HTR-8/SVneo (cell line): ENCODE measurements around the gene MRPL52.
"Not testable (repeated sequence)": the region's sequence is repeated elsewhere in the genome, so short reads cannot be mapped to it uniquely, and the experiment has no call there.

Experiments
- DNase-seq: peaks from one replicate; pipeline ENCODE4 v3.0.0; 2011; ENCODE audit warnings: low spot score, mixed read lengths; ENCODE audit not compliant: insufficient read length
- FAIRE-seq: peaks from 2 replicates; lab custom pipeline; 2011; peaks lifted over from hg19 to GRCh38; lab: Jason Lieb, UNC

MRPL52 gene

GRCh38 chr14:22850944-22851764, 21.5 kb downstream of the MRPL52 start:
- DNase-seq (no peak), FAIRE-seq (no peak)

GRCh38 chr14:22852178-22852577, 22.5 kb downstream of the MRPL52 start:
- not testable (repeated sequence) for DNase-seq, FAIRE-seq

- FAIRE-seq (no peak), DNase-seq (no peak)
Observed at GRCh38 chr14:22852599-22852939, 22.9 kb downstream of the MRPL52 start.

GRCh38 chr14:22852940-22853767, 23.5 kb downstream of the MRPL52 start:
- FAIRE-seq (no peak), DNase-seq (peak; percentile 56)

GRCh38 chr14:22854296-22854695, 24.6 kb downstream of the MRPL52 start:
- FAIRE-seq, DNase-seq: not testable (repeated sequence)

- FAIRE-seq: no peak
- no peak for DNase-seq
Observed at GRCh38 chr14:22854963-22855724, 25.5 kb downstream of the MRPL52 start.

- DNase-seq (no peak), FAIRE-seq (no peak)
Observed at GRCh38 chr14:22856428-22856827, 26.7 kb downstream of the MRPL52 start.

GRCh38 chr14:22860377-22860776, 30.7 kb downstream of the MRPL52 start:
- FAIRE-seq, DNase-seq: not testable (repeated sequence)

GRCh38 chr14:22861651-22862050, 32.0 kb downstream of the MRPL52 start:
- FAIRE-seq (no peak), DNase-seq (no peak)

GRCh38 chr14:22864979-22865378, 35.3 kb downstream of the MRPL52 start:
- DNase-seq (no peak), FAIRE-seq (no peak)

GRCh38 chr14:22865424-22866405, 36.0 kb downstream of the MRPL52 start:
- DNase-seq (no peak), FAIRE-seq (no peak)

GRCh38 chr14:22866874-22867273, 37.2 kb downstream of the MRPL52 start:
- FAIRE-seq (no peak), DNase-seq (no peak)

GRCh38 chr14:22870811-22871223, 41.1 kb downstream of the MRPL52 start:
- peak; percentile 13 for DNase-seq
- FAIRE-seq: no peak

- FAIRE-seq (no peak), DNase-seq (peak; percentile 69)
Observed at GRCh38 chr14:22871224-22872032, 41.7 kb downstream of the MRPL52 start, which contains the start of gene LRP10. TSS of gene LRP10 (plus strand) at chr14:22871740. CDS start at chr14:22872304, 564 bp downstream.

- FAIRE-seq: no peak
Observed at GRCh38 chr14:22872033-22872832, 42.5 kb downstream of the MRPL52 start.

GRCh38 chr14:22872833-22873520, 43.3 kb downstream of the MRPL52 start:
- FAIRE-seq (no peak), DNase-seq (no peak)

More at GRCh38 chr14:22872033-22872832, 42.5 kb downstream of the MRPL52 start:
- DNase-seq: peak; percentile 67
